Activated T-helper 2 cell treated with anti-CD3 and anti-CD28 coated beads, Interferon-gamma antibody, Interleukin-2, Interleukin-4, amounts not matched to agents 10 μg/mL and 5 μg/mL and 100 μg/mL, durations not matched to agents 14 hours and 24 hours and 36 hours (primary cell): ENCODE measurements around the gene SPHKAP. TPM values are rescaled to one million over a fixed set of nuclear protein-coding genes. Genes with fewer than 3 reads are reported as not detected.

Source experiments
- DNase-seq: peaks from one replicate; pipeline ENCODE4 v3.0.0; 2021; ENCODE audit warnings: low spot score
- H3K27ac Mint-ChIP-seq: one replicate; pipeline ENCODE4 v1.8.0; 2021; ENCODE audit warnings: mixed read lengths
- H3K27me3 Mint-ChIP-seq: one replicate; pipeline ENCODE4 v1.8.0; 2021; ENCODE audit warnings: low read depth, mixed read lengths
- H3K36me3 Mint-ChIP-seq: one replicate; pipeline ENCODE4 v1.8.0; 2021; ENCODE audit warnings: low read depth, mixed read lengths
- H3K4me1 Mint-ChIP-seq: one replicate; pipeline ENCODE4 v1.8.0; 2021; ENCODE audit warnings: low read depth, mixed read lengths
- H3K4me3 Mint-ChIP-seq: one replicate; pipeline ENCODE4 v1.8.0; 2021; ENCODE audit warnings: low read depth, mild to moderate bottlenecking, moderate library complexity, mixed read lengths
- H3K9me3 Mint-ChIP-seq: one replicate; pipeline ENCODE4 v1.8.0; 2021; ENCODE audit warnings: mixed read lengths
- intact Hi-C: fragments of 100-400 bp; cut with micrococcal nuclease; formaldehyde crosslinking; loops from one replicate; pipeline ENCODE4 v1.15.1; 2023
- total RNA-seq: library from RNA; stranded (reverse); gene quantifications from 2 replicates; pipeline ENCODE4 v1.2.3, GENCODE V29; 2022

The SPHKAP gene
- total RNA-seq, 1 donor from 2014 or later = not detected

GRCh38 chr2:228135300-228135699 is 46.2 kb downstream of the SPHKAP start:
- H3K36me3 Mint-ChIP-seq = no peaks in the 10 kb centered on the region
- H3K27me3 Mint-ChIP-seq = no peaks in the 10 kb centered on the region
- no peaks in the 10 kb centered on the region for H3K9me3 Mint-ChIP-seq
- no peak overlapping the region for H3K27ac Mint-ChIP-seq
- no peaks in the 10 kb centered on the region for H3K4me1 Mint-ChIP-seq
- DNase-seq = no peak
- intact Hi-C loops = no loop called here
- no peak overlapping the region for H3K4me3 Mint-ChIP-seq

- intact Hi-C loops = no loop called here
- Mint-ChIP-seq H3K9me3 (no peaks in the 10 kb centered on the region), H3K27ac (no peak overlapping the region), H3K36me3 (no peaks in the 10 kb centered on the region), H3K27me3 (no peaks in the 10 kb centered on the region), H3K4me1 (no peaks in the 10 kb centered on the region), H3K4me3 (no peak overlapping the region)
- no peak for DNase-seq
Observed at GRCh38 chr2:228131833-228132232, 49.7 kb downstream of the SPHKAP start.

- Mint-ChIP-seq H3K27me3 (no peaks in the 10 kb centered on the region), H3K4me1 (no peaks in the 10 kb centered on the region), H3K9me3 (peaks cover 4% of the 10 kb centered on the region), H3K36me3 (no peaks in the 10 kb centered on the region), H3K27ac (no peak overlapping the region), H3K4me3 (no peak overlapping the region)
- DNase-seq = no peak
- intact Hi-C loops = no loop called here
Observed at GRCh38 chr2:228126401-228126800, 55.1 kb downstream of the SPHKAP start.

GRCh38 chr2:228118940-228119339 is 62.5 kb downstream of the SPHKAP start:
- Mint-ChIP-seq H3K4me3 (no peak overlapping the region), H3K4me1 (no peaks in the 10 kb centered on the region), H3K27ac (no peak overlapping the region), H3K9me3 (no peaks in the 10 kb centered on the region), H3K36me3 (no peaks in the 10 kb centered on the region), H3K27me3 (no peaks in the 10 kb centered on the region)
- intact Hi-C loops = no loop called here
- DNase-seq = no peak

GRCh38 chr2:228107846-228108245 is 73.6 kb downstream of the SPHKAP start:
- Mint-ChIP-seq H3K27me3 (no peaks in the 10 kb centered on the region), H3K4me1 (no peaks in the 10 kb centered on the region), H3K4me3 (no peak overlapping the region)

GRCh38 chr2:228105526-228106250 is 75.8 kb downstream of the SPHKAP start:
- no peak for DNase-seq
- no peak overlapping the region for H3K27ac Mint-ChIP-seq
- intact Hi-C loops = no loop called here
- no peaks in the 10 kb centered on the region for H3K4me1 Mint-ChIP-seq
- H3K4me3 Mint-ChIP-seq = no peak overlapping the region
- H3K27me3 Mint-ChIP-seq = no peaks in the 10 kb centered on the region
- H3K9me3 Mint-ChIP-seq = peaks cover 5% of the 10 kb centered on the region
- H3K36me3 Mint-ChIP-seq = no peaks in the 10 kb centered on the region

More at GRCh38 chr2:228107846-228108245, 73.6 kb downstream of the SPHKAP start:
- H3K9me3 Mint-ChIP-seq = no peaks in the 10 kb centered on the region
- DNase-seq = no peak
- intact Hi-C loops = no loop called here
- H3K27ac Mint-ChIP-seq = no peak overlapping the region
- no peaks in the 10 kb centered on the region for H3K36me3 Mint-ChIP-seq

- Mint-ChIP-seq H3K27me3 (no peaks in the 10 kb centered on the region), H3K9me3 (peaks cover 12% of the 10 kb centered on the region), H3K27ac (no peak overlapping the region), H3K4me3 (no peak overlapping the region), H3K36me3 (no peaks in the 10 kb centered on the region), H3K4me1 (no peaks in the 10 kb centered on the region)
- intact Hi-C loops = no loop called here
- DNase-seq = no peak
Observed at GRCh38 chr2:228104215-228104614, 77.3 kb downstream of the SPHKAP start.

- DNase-seq = no peak
- H3K4me3 Mint-ChIP-seq = no peak overlapping the region
- no peaks in the 10 kb centered on the region for H3K27me3 Mint-ChIP-seq
- intact Hi-C loops = no loop called here
- H3K4me1 Mint-ChIP-seq = no peaks in the 10 kb centered on the region
- H3K27ac Mint-ChIP-seq = no peak overlapping the region
- peaks cover 19% of the 10 kb centered on the region for H3K9me3 Mint-ChIP-seq
- H3K36me3 Mint-ChIP-seq = no peaks in the 10 kb centered on the region
Observed at GRCh38 chr2:228103379-228103778, 78.1 kb downstream of the SPHKAP start.

- peaks cover 19% of the 10 kb centered on the region for H3K9me3 Mint-ChIP-seq
- intact Hi-C loops = no loop called here
- H3K4me3 Mint-ChIP-seq = no peak overlapping the region
- no peaks in the 10 kb centered on the region for H3K36me3 Mint-ChIP-seq
- no peak for DNase-seq
- no peak overlapping the region for H3K27ac Mint-ChIP-seq
- H3K4me1 Mint-ChIP-seq = no peaks in the 10 kb centered on the region
- no peaks in the 10 kb centered on the region for H3K27me3 Mint-ChIP-seq
Observed at GRCh38 chr2:228102949-228103348, 78.5 kb downstream of the SPHKAP start.

- DNase-seq = no peak
- no peaks in the 10 kb centered on the region for H3K36me3 Mint-ChIP-seq
- H3K4me3 Mint-ChIP-seq = no peak overlapping the region
- H3K27ac Mint-ChIP-seq = no peak overlapping the region
- no peaks in the 10 kb centered on the region for H3K27me3 Mint-ChIP-seq
- intact Hi-C loops = no loop called here
- H3K9me3 Mint-ChIP-seq = peaks cover 29% of the 10 kb centered on the region
- no peaks in the 10 kb centered on the region for H3K4me1 Mint-ChIP-seq
Observed at GRCh38 chr2:228094377-228094921, 87.0 kb downstream of the SPHKAP start.

- no peak overlapping the region for H3K4me3 Mint-ChIP-seq
- H3K4me1 Mint-ChIP-seq = no peaks in the 10 kb centered on the region
- intact Hi-C loops = no loop called here
- H3K27me3 Mint-ChIP-seq = no peaks in the 10 kb centered on the region
- DNase-seq = no peak
- no peak overlapping the region for H3K27ac Mint-ChIP-seq
- H3K36me3 Mint-ChIP-seq = no peaks in the 10 kb centered on the region
- peaks cover 31% of the 10 kb centered on the region for H3K9me3 Mint-ChIP-seq
Observed at GRCh38 chr2:228092056-228092455, 89.4 kb downstream of the SPHKAP start.

- Mint-ChIP-seq H3K27me3 (no peaks in the 10 kb centered on the region), H3K4me3 (no peak overlapping the region), H3K9me3 (peaks cover 21% of the 10 kb centered on the region), H3K36me3 (no peaks in the 10 kb centered on the region), H3K27ac (no peak overlapping the region), H3K4me1 (no peaks in the 10 kb centered on the region)
- intact Hi-C loops = no loop called here
- DNase-seq = no peak
Observed at GRCh38 chr2:228086561-228086960, 94.9 kb downstream of the SPHKAP start.

- no peak for DNase-seq
- Mint-ChIP-seq H3K36me3 (no peaks in the 10 kb centered on the region), H3K4me1 (no peaks in the 10 kb centered on the region), H3K4me3 (no peak overlapping the region), H3K27ac (no peak overlapping the region), H3K9me3 (peaks cover 20% of the 10 kb centered on the region), H3K27me3 (no peaks in the 10 kb centered on the region)
- intact Hi-C loops = no loop called here
Observed at GRCh38 chr2:228084717-228085116, 96.8 kb downstream of the SPHKAP start.
